GM19452 (cell line): ENCODE results near the gene CCR9.
"Not testable (repeated sequence)": the region's sequence is repeated elsewhere in the genome, so short reads cannot be mapped to it uniquely, and the experiment has no call there.

Source experiments
- ATAC-seq: cut with Tn5 transposase; IDR thresholded peaks from one replicate; pipeline ENCODE4 v1.9.1; 2021; ENCODE audit not compliant: unreplicated experiment

The CCR9 gene, protein sequence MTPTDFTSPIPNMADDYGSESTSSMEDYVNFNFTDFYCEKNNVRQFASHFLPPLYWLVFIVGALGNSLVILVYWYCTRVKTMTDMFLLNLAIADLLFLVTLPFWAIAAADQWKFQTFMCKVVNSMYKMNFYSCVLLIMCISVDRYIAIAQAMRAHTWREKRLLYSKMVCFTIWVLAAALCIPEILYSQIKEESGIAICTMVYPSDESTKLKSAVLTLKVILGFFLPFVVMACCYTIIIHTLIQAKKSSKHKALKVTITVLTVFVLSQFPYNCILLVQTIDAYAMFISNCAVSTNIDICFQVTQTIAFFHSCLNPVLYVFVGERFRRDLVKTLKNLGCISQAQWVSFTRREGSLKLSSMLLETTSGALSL

DNA sequence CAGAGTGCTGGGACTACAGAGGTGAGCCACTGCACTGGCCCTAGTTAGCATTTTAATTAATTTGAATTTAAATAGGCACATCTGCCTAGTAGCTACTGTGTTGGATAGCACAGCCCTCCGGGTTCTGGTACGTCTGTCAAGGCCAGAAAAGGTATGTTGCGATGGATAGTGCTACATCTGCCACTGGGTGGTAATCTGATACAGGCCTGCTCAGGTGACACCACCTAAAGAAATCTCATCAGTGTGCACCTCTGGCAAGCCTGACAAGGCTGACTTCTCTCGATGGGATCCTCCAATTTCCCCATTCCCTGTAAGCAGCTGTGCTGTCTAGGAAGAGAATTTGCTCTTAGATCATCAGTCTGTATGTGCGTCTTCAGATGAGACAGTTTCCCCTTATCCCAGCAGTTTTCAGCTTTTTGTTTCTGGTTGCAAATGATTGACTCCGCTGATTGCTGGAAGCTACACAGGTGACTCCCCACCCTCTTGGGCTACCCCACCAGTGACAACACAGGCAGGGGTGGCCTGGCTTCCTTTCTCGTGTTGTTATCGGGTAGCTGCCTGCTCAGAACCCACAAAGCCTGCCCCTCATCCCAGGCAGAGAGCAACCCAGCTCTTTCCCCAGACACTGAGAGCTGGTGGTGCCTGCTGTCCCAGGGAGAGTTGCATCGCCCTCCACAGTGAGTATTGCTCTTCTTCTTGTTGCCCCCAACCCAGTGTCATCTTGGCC lies at the start of gene CCR9:
CCR9 (plus strand) TSS at position 565 of the 727 bp plus-strand sequence. CDS start 8,391 bp downstream, outside the sequence.
- ATAC-seq = no peak

DNA sequence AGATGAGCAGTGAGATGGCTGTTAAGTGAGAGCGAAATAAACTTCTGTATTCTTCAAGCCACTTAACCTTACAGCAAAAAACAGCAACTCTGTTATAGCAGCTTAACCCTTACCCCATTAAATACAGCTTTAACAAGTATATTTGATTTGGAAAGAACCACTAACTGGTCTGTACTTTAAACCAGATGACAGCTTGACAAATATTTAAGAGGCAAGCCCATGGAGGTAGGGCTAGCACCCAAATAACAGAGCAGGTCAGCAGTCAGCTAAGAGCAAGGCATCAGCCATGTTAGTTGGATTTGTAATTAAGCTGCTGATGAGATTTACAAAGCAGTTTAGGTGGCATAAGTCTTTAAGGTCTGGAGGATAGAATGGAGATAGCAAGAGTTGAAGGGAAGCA lies 47.9 kb upstream of the CCR9 start:
- no peak for ATAC-seq

- peak; percentile 20 for ATAC-seq
Measured at GRCh38 chr3:45841420-45841756, 45.0 kb upstream of the CCR9 start.

DNA sequence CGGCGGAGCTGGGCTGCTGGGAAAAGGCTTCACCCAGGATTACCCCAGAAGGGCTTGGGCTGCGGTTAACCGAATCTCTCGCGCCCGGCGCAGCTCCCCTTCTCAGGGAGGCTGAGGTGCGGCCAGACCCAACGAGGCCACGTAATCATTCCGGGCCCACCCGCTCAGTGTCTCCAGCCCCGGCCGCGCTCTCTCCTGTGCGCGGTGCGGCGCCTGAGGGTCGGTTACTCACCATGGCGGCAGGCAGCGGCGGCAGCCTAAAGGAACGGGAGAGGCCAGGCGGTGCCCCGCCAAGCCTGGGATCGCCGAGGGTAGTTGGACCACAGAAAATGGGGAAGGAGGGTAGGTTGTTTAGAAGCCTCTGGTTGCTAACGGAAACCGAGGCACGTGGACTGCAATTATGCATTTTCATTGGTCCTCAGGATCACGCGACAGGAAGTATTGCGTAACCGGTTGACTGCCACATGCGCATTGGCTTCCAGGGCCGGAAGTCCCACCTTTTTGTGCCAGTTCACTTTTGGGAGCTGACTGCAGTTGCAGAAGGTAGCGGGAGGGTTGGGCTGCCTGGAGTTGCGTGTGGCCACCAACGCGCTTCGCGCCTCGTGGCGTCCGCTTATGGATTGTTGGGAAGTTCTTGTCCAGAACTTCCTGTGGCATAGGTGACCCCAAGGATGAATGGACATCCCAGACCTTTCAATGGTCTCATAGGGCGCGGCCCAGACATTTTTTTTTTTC lies 44.4 kb upstream of the CCR9 start, which contains the start of gene LZTFL1:
LZTFL1 (minus strand) TSS at position 363 of the 735 bp plus-strand sequence; CDS start at position 235, 128 bp downstream.
- peak; percentile 76 for ATAC-seq

GRCh38 chr3:45842851-45843625 lies 43.3 kb upstream of the CCR9 start:
- no peak for ATAC-seq

DNA sequence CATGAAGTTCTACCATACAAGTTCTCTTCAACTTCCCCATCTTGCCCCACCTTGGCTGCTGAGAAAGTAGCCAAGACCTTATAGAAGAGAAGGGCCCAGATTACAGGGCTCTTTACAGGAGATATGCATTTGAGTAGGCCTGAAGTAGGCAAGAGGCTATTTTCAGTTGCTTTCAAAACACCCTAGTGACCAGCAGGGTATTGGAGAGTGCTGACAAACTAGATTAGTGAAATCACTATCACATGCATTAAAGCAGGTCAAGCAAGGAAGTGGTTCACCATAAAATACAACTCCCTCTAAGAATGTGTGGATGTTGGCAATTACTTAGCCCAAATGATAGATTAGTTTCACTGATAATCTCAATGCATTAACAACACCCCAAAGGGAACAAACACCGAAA lies 41.7 kb upstream of the CCR9 start:
- no peak for ATAC-seq

DNA sequence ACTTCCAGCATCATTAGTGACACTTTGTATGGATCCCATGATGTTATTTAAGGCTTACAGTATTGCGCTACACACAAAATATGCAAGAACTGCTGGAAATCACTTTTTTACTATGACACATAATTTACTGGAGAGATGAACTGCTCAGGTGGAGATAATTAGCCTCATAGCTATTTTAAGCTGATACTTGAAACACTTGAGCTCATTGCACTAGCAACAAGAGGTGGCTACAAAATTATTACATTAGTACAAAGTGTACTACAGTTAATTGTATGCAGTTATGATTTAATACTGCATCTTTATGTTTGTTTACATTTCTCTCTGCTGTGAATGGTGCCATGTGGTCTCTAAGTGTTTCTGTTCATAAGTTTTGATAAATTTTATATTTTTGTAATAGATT lies 38.0 kb upstream of the CCR9 start:
- no peak for ATAC-seq

DNA sequence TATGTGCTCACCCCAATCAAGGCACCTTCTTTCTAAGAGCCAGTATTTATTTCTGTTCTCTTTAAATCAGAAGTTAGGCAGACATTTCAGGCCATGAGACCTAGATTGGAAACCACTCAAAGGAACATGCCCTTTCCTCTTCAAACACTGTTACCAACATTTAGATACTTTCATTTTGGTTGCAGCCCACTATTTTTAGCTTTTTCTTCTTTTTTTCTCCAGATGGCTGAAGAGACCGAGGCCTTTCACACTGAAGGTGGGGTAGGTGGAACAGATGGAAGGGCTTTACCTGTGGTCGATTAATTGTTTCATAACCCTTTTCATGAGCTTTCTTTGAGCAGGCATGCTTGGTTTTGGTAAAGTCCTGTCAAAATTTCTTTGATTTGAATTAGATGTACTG lies 33.5 kb upstream of the CCR9 start:
- ATAC-seq = no peak

DNA sequence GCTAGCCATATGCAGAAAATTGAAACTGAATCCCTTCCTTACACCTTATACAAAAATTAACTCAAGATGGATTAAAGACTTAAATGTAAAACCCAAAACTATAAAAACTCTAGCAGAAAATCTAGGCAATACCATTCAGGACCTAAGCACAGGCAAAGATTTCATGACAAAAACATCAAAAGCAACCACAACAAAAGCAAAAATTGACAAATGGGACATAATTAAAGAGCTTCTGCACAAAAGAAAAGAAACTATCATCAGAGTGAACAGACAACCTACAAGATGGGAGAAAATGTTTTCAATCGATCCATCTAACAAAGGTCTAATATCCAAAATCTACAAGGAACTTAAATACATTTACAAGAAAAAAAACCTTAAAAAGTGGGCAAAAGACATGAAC lies 30.0 kb upstream of the CCR9 start:
- ATAC-seq = not testable (repeated sequence)

- not testable (repeated sequence) for ATAC-seq
Measured at GRCh38 chr3:45857024-45857423, 29.3 kb upstream of the CCR9 start.

DNA sequence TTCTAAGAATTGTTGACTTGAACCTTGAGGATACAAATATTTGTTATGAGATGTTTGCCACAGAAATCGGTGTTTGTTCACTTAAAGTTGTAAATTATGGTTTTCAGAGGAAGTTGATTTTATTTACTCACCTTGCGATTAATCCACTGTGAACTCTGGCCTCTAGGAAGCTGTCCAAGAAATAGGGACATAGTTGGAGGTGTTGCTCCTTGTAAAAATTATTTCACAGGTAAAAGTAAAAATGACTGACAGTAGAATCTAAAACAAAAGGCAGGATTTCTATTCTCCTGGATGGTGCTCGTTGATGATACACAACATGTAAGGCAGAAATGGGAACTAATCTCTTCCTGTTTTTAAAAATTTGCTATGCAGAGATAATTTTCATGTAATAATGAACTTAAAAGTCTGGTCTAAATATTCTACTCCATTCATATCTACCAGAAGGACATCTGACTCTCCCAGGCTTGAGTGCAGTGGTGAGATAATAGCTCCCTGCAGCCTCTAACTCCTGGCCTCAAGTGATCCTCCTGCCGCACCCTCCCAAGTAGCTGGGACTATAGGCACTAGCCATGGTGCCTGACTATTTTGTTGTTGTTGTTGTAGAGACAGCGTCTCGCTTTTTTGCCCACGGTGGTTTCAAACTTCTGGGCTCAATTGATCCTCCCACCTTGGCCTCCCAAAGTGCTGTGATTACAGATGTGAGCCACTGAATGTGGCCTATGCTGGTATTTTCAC lies 27.4 kb upstream of the CCR9 start:
- ATAC-seq = no peak

- ATAC-seq = no peak
Measured at GRCh38 chr3:45860481-45860880, 25.9 kb upstream of the CCR9 start.

GRCh38 chr3:45861043-45861719 lies 25.2 kb upstream of the CCR9 start:
- no peak for ATAC-seq

DNA sequence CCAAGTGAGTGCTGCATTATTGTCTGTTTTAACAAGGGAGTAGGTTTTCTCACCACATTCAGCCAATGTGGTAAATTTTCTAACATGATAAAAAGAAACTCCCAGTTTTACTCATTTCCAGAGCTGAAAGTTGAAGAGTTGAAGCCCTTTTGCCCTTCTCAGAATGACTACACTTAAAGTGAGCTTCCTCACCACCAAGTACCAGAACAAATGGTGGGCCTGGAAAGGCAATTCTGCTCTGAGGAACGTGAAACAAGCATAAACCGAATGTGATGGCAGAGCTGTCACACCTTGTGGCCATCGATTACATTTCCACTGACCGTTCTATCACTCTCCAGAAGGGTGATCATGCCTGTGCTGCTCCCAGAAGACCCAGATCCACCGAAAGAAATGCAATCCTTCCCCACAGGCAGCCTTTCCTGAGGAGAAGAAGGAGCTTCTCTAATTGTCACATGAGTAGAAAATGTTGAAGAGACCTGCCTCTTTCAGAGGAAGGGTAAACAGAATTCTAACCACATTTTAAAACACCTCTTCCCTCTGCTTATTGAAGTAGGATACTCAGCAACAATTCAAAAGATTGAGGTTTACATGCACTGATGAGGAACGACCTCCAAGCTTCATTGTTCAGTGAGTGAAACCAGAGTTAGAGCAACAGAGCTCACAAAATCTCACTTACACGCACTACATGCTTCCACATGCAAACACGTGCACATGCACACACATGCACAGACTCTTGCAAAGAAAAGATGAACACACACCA lies 21.4 kb upstream of the CCR9 start:
- peak; percentile 81 for ATAC-seq

- no peak for ATAC-seq
Measured at GRCh38 chr3:45865563-45865962, 20.8 kb upstream of the CCR9 start.

GRCh38 chr3:45868213-45868612 lies 18.1 kb upstream of the CCR9 start:
- no peak for ATAC-seq

- ATAC-seq = no peak
Measured at GRCh38 chr3:45868650-45869049, 17.7 kb upstream of the CCR9 start.

- ATAC-seq = no peak
Measured at GRCh38 chr3:45869638-45870037, 16.7 kb upstream of the CCR9 start.

GRCh38 chr3:45870099-45870498 lies 16.2 kb upstream of the CCR9 start:
- no peak for ATAC-seq
